IMR-90 (cell line): ENCODE measurements around the gene SRP9.

Experiments used
- CEBPB ChIP-seq: IDR thresholded peaks from 2 replicates; pipeline ENCODE4 v1.6.1; 2012; ENCODE audit warnings: low read depth, low read length, improper control_type of control experiment
- ELK1 ChIP-seq: fragments of 150-350 bp; IDR thresholded peaks from 2 replicates; pipeline ENCODE4 v1.6.1; 2016; ENCODE audit warnings: low read depth, mild to moderate bottlenecking, low read length, moderate library complexity, borderline replicate concordance
- FOS ChIP-seq: fragments of 150-350 bp; IDR thresholded peaks from 2 replicates; pipeline ENCODE4 v1.6.1; 2016; ENCODE audit warnings: low read depth, low read length
- MAZ ChIP-seq: IDR thresholded peaks from 2 replicates; pipeline ENCODE4 v1.6.1; 2012; ENCODE audit warnings: low read depth, mild to moderate bottlenecking, low read length, improper control_type of control experiment, moderate library complexity, borderline replicate concordance
- NFE2L2 ChIP-seq: fragments of 150-350 bp; IDR thresholded peaks from 2 replicates; pipeline ENCODE4 v1.6.1; 2016; ENCODE audit warnings: low read depth, mild to moderate bottlenecking, low read length
- POLR2A ChIP-seq: IDR thresholded peaks from 2 replicates; pipeline ENCODE4 v1.6.1; 2012; ENCODE audit warnings: mild to moderate bottlenecking, low read depth, low read length
- RAD21 ChIP-seq: IDR thresholded peaks from 2 replicates; pipeline ENCODE4 v1.6.1; 2012; ENCODE audit warnings: low read length, improper control_type of control experiment
- RFX5 ChIP-seq: IDR thresholded peaks from 2 replicates; pipeline ENCODE4 v1.8.0; 2012; ENCODE audit warnings: low read depth, mild to moderate bottlenecking, low read length, moderate library complexity
- SMC3 ChIP-seq: fragments of 150-350 bp; IDR thresholded peaks from 2 replicates; pipeline ENCODE4 v1.6.1; 2016; ENCODE audit warnings: low read depth, mild to moderate bottlenecking, antibody characterized with exemption, low read length, moderate library complexity
- TF ChIP-seq, protein P1 (sequence below): conservative IDR thresholded peaks from 2 replicates; pipeline ENCODE4 v1.5.1; 2012; ENCODE audit warnings: mild to moderate bottlenecking, low read depth, low read length, improper control_type of control experiment

- TF ChIP-seq RAD21 (no peak), POLR2A (no peak), FOS (no peak), NFE2L2 (no peak), MAZ (no peak), SMC3 (no peak), RFX5 (no peak), ELK1 (no peak), CEBPB (peak; percentile 39; the same call in 1 of the 2 replicates)
- TF ChIP-seq, protein P1, sequence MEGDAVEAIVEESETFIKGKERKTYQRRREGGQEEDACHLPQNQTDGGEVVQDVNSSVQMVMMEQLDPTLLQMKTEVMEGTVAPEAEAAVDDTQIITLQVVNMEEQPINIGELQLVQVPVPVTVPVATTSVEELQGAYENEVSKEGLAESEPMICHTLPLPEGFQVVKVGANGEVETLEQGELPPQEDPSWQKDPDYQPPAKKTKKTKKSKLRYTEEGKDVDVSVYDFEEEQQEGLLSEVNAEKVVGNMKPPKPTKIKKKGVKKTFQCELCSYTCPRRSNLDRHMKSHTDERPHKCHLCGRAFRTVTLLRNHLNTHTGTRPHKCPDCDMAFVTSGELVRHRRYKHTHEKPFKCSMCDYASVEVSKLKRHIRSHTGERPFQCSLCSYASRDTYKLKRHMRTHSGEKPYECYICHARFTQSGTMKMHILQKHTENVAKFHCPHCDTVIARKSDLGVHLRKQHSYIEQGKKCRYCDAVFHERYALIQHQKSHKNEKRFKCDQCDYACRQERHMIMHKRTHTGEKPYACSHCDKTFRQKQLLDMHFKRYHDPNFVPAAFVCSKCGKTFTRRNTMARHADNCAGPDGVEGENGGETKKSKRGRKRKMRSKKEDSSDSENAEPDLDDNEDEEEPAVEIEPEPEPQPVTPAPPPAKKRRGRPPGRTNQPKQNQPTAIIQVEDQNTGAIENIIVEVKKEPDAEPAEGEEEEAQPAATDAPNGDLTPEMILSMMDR, result no peak
Observed at GRCh38 chr1:225768662-225769426, 8.8 kb upstream of the SRP9 start.
